Stimulated activated CD8-positive, alpha-beta memory T cell treated with anti-CD3 and anti-CD28 coated beads, Interleukin-12 subunit alpha, Interleukin-12 subunit beta, amount 100 ng/mL, for 24 hours (primary cell): ENCODE measurements around the gene KIF25.

Experiments used
- DNase-seq: peaks from one replicate; pipeline ENCODE4 v3.0.0-alpha.2; 2020; ENCODE audit errors: extremely low read depth

The KIF25 gene

GRCh38 chr6:168049277-168049676 is 51.8 kb downstream of the KIF25 start:
- DNase-seq = no peak

- no peak for DNase-seq
These were observed 52.3 kb downstream of the KIF25 start for GRCh38 chr6:168049706-168050224.

GRCh38 chr6:168050225-168050880 is 52.9 kb downstream of the KIF25 start:
- no peak for DNase-seq

GRCh38 chr6:168050881-168051586 is 53.6 kb downstream of the KIF25 start:
- no peak for DNase-seq

GRCh38 chr6:168051648-168052047 is 54.2 kb downstream of the KIF25 start:
- DNase-seq = no peak

- no peak for DNase-seq
These were observed 54.9 kb downstream of the KIF25 start for GRCh38 chr6:168052291-168052891.

GRCh38 chr6:168053086-168053956 is 55.9 kb downstream of the KIF25 start:
- DNase-seq = no peak

- no peak for DNase-seq
These were observed 56.5 kb downstream of the KIF25 start for GRCh38 chr6:168053957-168054471.

- DNase-seq = no peak
These were observed 57.5 kb downstream of the KIF25 start for GRCh38 chr6:168054765-168055560.

GRCh38 chr6:168055696-168056489 is 58.4 kb downstream of the KIF25 start:
- no peak for DNase-seq

- no peak for DNase-seq
These were observed 59.5 kb downstream of the KIF25 start for GRCh38 chr6:168056892-168057527.

GRCh38 chr6:168057836-168058235 is 60.4 kb downstream of the KIF25 start:
- DNase-seq = no peak

- no peak for DNase-seq
These were observed 61.5 kb downstream of the KIF25 start for GRCh38 chr6:168058691-168059551.

- DNase-seq = no peak
These were observed 63.1 kb downstream of the KIF25 start for GRCh38 chr6:168060521-168060931.

GRCh38 chr6:168061269-168062210 is 64.1 kb downstream of the KIF25 start:
- DNase-seq = no peak

GRCh38 chr6:168062346-168063289 is 65.1 kb downstream of the KIF25 start:
- no peak for DNase-seq
